ENCODE results near the gene GPSM1. TPM values are rescaled to one million over a fixed set of nuclear protein-coding genes. Genes with fewer than 3 reads are reported as not detected.
A peak's percentile ranks its signal among the peaks of the same experiment; 100 is the strongest.

GPSM1 gene
- total and polyA plus RNA-seq, 9 of the 15 experiments (the other 6 are each of a cell fraction or from before 2014, with no cell fraction given), result 0.04 to 14.2 (median 3.1) TPM

DNA sequence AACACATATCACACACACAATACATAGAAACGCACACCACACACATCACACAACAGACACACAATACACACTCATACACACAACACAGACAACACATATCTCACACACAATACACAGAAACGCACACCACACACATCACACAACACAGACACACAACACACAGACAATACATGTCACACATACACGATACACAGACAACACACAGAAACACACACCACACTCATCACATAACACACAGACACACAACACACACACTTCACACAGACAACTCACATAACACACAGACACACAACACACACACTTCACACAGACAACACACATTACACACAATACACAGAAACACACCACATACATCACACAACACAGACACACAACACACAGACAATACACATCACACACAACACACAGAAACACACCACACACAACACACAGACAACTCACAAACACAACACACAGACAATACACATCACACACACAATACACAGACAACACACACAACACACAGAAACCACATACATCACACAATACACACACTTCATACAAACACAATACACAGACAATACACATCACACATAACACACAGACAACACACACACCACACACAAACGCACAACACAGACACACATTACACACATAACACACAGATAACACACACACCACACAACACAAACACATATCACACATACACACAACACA lies 19.2 kb upstream of the GPSM1 start (continued):
- TF ChIP-seq BCLAF1 (IDR thresholded peaks at IDR 0.05; ENCODE audit: borderline replicate concordance in 1 of 2, control insufficient read depth in 1 of 2, low read depth in 2 of 2, low read length in 1 of 2), result peak in 1 of 2 experiments; percentile 12; a peak in 1 of 4 replicates
- no peak for TF ChIP-seq FUS (optimal IDR thresholded peaks at IDR 0.05; ENCODE audit: low read depth, low read length)
- TF ChIP-seq TOE1 (IDR thresholded peaks at IDR 0.05; ENCODE audit: borderline replicate concordance), result peak; percentile 38; the same call in 1 of the 2 replicates
- TF ChIP-seq TOE1 (CRISPR knock-in tag; IDR thresholded peaks at IDR 0.05; ENCODE audit: borderline replicate concordance, low read depth), result no peak
- TF ChIP-seq BCOR (IDR thresholded peaks at IDR 0.05), result peak; percentile 28
- TF ChIP-seq FOS (IDR thresholded peaks at IDR 0.05; ENCODE audit: extremely low read depth, insufficient read length), result no peak

DNA sequence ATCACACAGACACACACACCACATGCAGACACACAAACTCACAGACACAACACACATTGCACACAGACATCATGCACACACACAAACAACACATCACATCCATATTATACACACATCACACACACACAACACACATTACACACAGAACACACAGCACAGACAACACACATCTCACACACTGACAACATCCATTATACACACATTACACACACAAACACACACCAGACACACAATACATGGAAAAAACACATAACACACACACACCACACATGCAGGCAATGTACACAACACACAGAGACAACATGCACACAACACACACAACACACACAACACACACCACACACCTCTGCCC lies 18.7 kb upstream of the GPSM1 start:
- CTCF ChIA-PET (ENCODE audit: low intra/inter-chr PET ratio), result no interaction called here
- intact Hi-C loops (cut with micrococcal nuclease) (no loop called here), in situ Hi-C loops (cut with MboI) (no loop called here)
- Histone ChIP-seq H3K4me1 (replicated peaks in 1 of 2; ENCODE audit: control insufficient read depth in 2 of 2, insufficient read depth in 2 of 2, low read length in 2 of 2) (peaks cover 5 to 59% of the 10 kb centered on the region in 2 experiments; a peak in 3 of 5 replicates), H3K27ac (ENCODE audit: extremely low read depth, low read depth, low read length) (no peak overlapping the region), H3K4me2 (ENCODE audit: insufficient read depth, low read length) (no peak overlapping the region), H3K9me1 (ENCODE audit: control insufficient read depth, insufficient read depth, low read length) (no peaks in the 10 kb centered on the region), H3K9me3 (replicated peaks; ENCODE audit: control insufficient read depth, insufficient read depth, low read depth, low read length) (peaks cover 12% of the 10 kb centered on the region), H3K79me2 (ENCODE audit: control insufficient read depth, insufficient read depth, low read length) (no peaks in the 10 kb centered on the region), H3K27me3 (ENCODE audit: control insufficient read depth in 2 of 2, insufficient read depth in 2 of 2, low read length in 2 of 2) (peaks cover 0 to 21% of the 10 kb centered on the region in 2 experiments; a peak in 3 of 5 replicates), H3K9ac (ENCODE audit: insufficient read depth in 1 of 2, low read depth in 2 of 2, low read length in 2 of 2) (no peak overlapping the region), H4K20me1 (replicated peaks; ENCODE audit: control insufficient read depth, insufficient read depth, low read length) (no peaks in the 10 kb centered on the region; the same call in 1 of the 2 replicates), H3K36me3 (ENCODE audit: control insufficient read depth, insufficient read depth, low read length) (no peaks in the 10 kb centered on the region; the same call in 2 of the 3 replicates), H3K4me3 (no peak overlapping the region), H2AFZ (ENCODE audit: low read depth, low read length) (no peak overlapping the region)
- no peak for DNase-seq (ENCODE audit: extremely low read depth in 1 of 4, low spot score in 3 of 4)
- no TSS peak for BruUV-seq (replicated peaks)
- POLR2A ChIA-PET, result no interaction called here
- FAIRE-seq, result no peak
- ATAC-seq, result no peak
- TF ChIP-seq ZNF133 (CRISPR knock-in tag; IDR thresholded peaks at IDR 0.05), result no peak
- TF ChIP-seq, protein P1, sequence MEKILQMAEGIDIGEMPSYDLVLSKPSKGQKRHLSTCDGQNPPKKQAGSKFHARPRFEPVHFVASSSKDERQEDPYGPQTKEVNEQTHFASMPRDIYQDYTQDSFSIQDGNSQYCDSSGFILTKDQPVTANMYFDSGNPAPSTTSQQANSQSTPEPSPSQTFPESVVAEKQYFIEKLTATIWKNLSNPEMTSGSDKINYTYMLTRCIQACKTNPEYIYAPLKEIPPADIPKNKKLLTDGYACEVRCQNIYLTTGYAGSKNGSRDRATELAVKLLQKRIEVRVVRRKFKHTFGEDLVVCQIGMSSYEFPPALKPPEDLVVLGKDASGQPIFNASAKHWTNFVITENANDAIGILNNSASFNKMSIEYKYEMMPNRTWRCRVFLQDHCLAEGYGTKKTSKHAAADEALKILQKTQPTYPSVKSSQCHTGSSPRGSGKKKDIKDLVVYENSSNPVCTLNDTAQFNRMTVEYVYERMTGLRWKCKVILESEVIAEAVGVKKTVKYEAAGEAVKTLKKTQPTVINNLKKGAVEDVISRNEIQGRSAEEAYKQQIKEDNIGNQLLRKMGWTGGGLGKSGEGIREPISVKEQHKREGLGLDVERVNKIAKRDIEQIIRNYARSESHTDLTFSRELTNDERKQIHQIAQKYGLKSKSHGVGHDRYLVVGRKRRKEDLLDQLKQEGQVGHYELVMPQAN (IDR thresholded peaks at IDR 0.05; ENCODE audit: borderline replicate concordance), result peak; percentile 9; the same call in 1 of the 2 replicates
- TF ChIP-seq GABPB1 (CRISPR knock-in tag; IDR thresholded peaks at IDR 0.05), result no peak
- no peak for TF ChIP-seq U2AF1 (optimal IDR thresholded peaks at IDR 0.05; ENCODE audit: low read depth, low read length)
- peak; percentile 1; the same call in 1 of the 2 replicates for TF ChIP-seq NR2C1 (IDR thresholded peaks at IDR 0.05)
- no peak for TF ChIP-seq NR2C1 (tag; IDR thresholded peaks at IDR 0.05)
- 0 out of 2 replicates have a peak, but pooled peaks have one; percentile 4 for TF ChIP-seq BCOR (IDR thresholded peaks at IDR 0.05)
- TF ChIP-seq ESRRB (CRISPR knock-in tag; IDR thresholded peaks at IDR 0.05; ENCODE audit: borderline replicate concordance), result no peak
- no peak for TF ChIP-seq CBX3 (IDR thresholded peaks at IDR 0.05; ENCODE audit: borderline replicate concordance in 1 of 2, low read length in 2 of 2)
- no peak for TF ChIP-seq E2F4 (CRISPR knock-in tag; IDR thresholded peaks at IDR 0.05; ENCODE audit: low read depth)

All from K562 (cell line).